Measurements from ENCODE around the gene LCE3A. TPM values are rescaled to one million over a fixed set of nuclear protein-coding genes. Genes with fewer than 3 reads are reported as not detected.

LCE3A gene
- total RNA-seq, 1 donor from 2014 or later: not detected

DNA sequence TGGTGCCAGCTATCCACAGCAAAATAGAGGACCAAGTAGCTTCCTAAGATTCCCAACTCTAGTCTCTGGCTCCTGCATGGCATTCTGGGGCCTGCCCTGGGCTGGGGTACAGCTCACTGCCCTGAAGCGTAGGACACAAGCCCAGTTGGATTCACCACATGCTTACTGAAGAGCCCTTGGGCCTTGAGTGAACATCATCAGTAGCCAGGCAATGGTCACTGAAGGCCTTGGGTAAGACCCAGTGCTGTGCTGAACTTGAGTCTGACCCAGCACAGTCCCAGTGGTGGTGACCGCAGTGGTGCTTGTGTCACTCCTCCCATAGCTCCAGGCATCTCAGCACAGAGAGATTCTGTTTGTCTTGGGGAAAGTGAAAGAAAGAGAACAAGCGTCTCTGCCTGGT, 7.7 kb upstream of the LCE3A start:
- no peak for DNase-seq (ENCODE audit: low spot score in 2 of 2, unreplicated experiment in 2 of 2)
- no peaks in the 10 kb centered on the region for H3K27me3 Mint-ChIP-seq (ENCODE audit: low read depth)
- no peak overlapping the region for H3K27ac Mint-ChIP-seq
- peaks cover 78% of the 10 kb centered on the region for H3K9me3 Mint-ChIP-seq
- H3K36me3 Mint-ChIP-seq: peaks cover 1% of the 10 kb centered on the region
- TF ChIP-seq, protein P1, sequence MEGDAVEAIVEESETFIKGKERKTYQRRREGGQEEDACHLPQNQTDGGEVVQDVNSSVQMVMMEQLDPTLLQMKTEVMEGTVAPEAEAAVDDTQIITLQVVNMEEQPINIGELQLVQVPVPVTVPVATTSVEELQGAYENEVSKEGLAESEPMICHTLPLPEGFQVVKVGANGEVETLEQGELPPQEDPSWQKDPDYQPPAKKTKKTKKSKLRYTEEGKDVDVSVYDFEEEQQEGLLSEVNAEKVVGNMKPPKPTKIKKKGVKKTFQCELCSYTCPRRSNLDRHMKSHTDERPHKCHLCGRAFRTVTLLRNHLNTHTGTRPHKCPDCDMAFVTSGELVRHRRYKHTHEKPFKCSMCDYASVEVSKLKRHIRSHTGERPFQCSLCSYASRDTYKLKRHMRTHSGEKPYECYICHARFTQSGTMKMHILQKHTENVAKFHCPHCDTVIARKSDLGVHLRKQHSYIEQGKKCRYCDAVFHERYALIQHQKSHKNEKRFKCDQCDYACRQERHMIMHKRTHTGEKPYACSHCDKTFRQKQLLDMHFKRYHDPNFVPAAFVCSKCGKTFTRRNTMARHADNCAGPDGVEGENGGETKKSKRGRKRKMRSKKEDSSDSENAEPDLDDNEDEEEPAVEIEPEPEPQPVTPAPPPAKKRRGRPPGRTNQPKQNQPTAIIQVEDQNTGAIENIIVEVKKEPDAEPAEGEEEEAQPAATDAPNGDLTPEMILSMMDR (IDR thresholded peaks at IDR 0.05; ENCODE audit: unreplicated experiment): no peak
- no peak overlapping the region for H3K4me3 Mint-ChIP-seq
- no peaks in the 10 kb centered on the region for H3K4me1 Mint-ChIP-seq

- Mint-ChIP-seq H3K36me3 (peaks cover 6% of the 10 kb centered on the region), H3K9me3 (peaks cover 65% of the 10 kb centered on the region), H3K4me1 (no peaks in the 10 kb centered on the region), H3K4me3 (no peak overlapping the region), H3K27me3 (ENCODE audit: low read depth) (no peaks in the 10 kb centered on the region), H3K27ac (no peak overlapping the region)
- TF ChIP-seq, protein P1 (IDR thresholded peaks at IDR 0.05; ENCODE audit: unreplicated experiment): no peak
- DNase-seq (ENCODE audit: low spot score in 2 of 2, unreplicated experiment in 2 of 2): no peak
These were observed 3.8 kb upstream of the LCE3A start for GRCh38 chr1:152626744-152627143.

- H3K4me3 Mint-ChIP-seq: no peak overlapping the region
- no peak overlapping the region for H3K27ac Mint-ChIP-seq
- H3K36me3 Mint-ChIP-seq: peaks cover 5% of the 10 kb centered on the region
- peaks cover 73% of the 10 kb centered on the region for H3K9me3 Mint-ChIP-seq
- H3K4me1 Mint-ChIP-seq: no peaks in the 10 kb centered on the region
- TF ChIP-seq, protein P1 (IDR thresholded peaks at IDR 0.05; ENCODE audit: unreplicated experiment): no peak
- H3K27me3 Mint-ChIP-seq (ENCODE audit: low read depth): no peaks in the 10 kb centered on the region
- no peak for DNase-seq (ENCODE audit: low spot score in 2 of 2, unreplicated experiment in 2 of 2)
These were observed 421 bp upstream of the LCE3A start for GRCh38 chr1:152623203-152623844.

DNA sequence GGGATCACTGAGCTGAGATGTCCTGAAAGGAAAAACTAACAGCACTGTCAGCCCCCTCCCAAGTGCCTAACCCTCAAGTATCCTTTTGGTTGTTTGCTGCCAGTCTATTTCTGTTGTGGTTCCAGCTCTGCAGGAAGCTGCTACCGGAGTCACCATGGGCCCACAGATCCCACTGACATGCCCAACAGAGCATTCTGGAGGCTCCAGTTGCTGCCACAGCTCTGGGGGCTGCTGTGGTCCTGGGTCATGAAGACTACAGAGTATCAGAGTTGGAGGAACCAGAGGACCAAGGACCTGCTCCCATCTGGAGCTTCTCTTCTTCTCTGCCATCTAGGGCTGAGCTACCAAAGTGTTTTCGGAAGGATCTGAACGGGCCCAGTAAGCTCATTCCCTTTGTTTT, 910 bp downstream of the LCE3A start:
- Mint-ChIP-seq H3K4me3 (no peak overlapping the region), H3K4me1 (no peaks in the 10 kb centered on the region), H3K9me3 (peaks cover 67% of the 10 kb centered on the region), H3K27ac (no peak overlapping the region), H3K36me3 (peaks cover 5% of the 10 kb centered on the region), H3K27me3 (ENCODE audit: low read depth) (no peaks in the 10 kb centered on the region)
- DNase-seq (ENCODE audit: low spot score in 2 of 2, unreplicated experiment in 2 of 2): no peak
- TF ChIP-seq, protein P1 (IDR thresholded peaks at IDR 0.05; ENCODE audit: unreplicated experiment): no peak

DNA sequence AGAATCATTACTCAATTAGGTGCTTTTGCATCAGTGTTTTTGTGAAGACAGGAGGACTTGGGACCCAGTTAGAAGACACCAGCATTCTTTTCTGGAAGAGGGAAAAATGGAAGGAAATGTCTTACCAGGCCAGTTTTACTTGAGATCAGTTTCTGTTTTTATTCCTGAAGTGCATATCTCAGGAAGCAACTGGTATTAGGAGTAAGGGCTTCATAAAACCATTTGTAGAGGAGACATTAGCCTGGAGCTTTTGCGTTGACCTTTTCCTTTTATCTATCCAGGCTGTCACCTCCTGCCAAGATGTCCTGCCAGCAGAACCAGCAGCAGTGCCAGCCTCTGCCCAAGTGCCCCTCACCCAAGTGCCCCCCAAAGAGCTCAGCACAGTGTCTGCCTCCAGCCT, 9.4 kb downstream of the LCE3A start, which contains the start of gene LCE3B:
LCE3B (plus strand) TSS at position 301 of the 400 bp plus-strand sequence; CDS start at position 301, 0 bp downstream.
- TF ChIP-seq, protein P1 (IDR thresholded peaks at IDR 0.05; ENCODE audit: unreplicated experiment): no peak
- Mint-ChIP-seq H3K36me3 (no peaks in the 10 kb centered on the region), H3K4me1 (no peaks in the 10 kb centered on the region), H3K9me3 (peaks cover 35% of the 10 kb centered on the region), H3K27me3 (ENCODE audit: low read depth) (no peaks in the 10 kb centered on the region), H3K4me3 (no peak within 1 kb of the TSS), H3K27ac (no peak within 1 kb of the TSS)
- DNase-seq (ENCODE audit: low spot score in 2 of 2, unreplicated experiment in 2 of 2): no peak
